ENCODE measurements around the gene RBM4. TPM values are rescaled to one million over a fixed set of nuclear protein-coding genes. Genes with fewer than 3 reads are reported as not detected.

The RBM4 gene
- total RNA-seq, 1 experiment from 2014 or later: 94.4 TPM

- TF ChIP-seq CEBPB (IDR thresholded peaks at IDR 0.05; ENCODE audit: low read depth) (no peak), CBX3 (IDR thresholded peaks at IDR 0.05; ENCODE audit: low read depth) (no peak), YY1 (IDR thresholded peaks at IDR 0.05; ENCODE audit: extremely low read depth, insufficient replicate concordance, low read depth, low read length) (no peak), EZH2 (IDR thresholded peaks at IDR 0.05) (no peak), SIN3A (IDR thresholded peaks at IDR 0.05; ENCODE audit: low read depth) (no peak)
Measured at GRCh38 chr11:66691311-66691980, 52.9 kb downstream of the RBM4 start (continued).

GRCh38 chr11:66692446-66692845 is 53.9 kb downstream of the RBM4 start:
- ChIA-PET RAD21 (ENCODE audit: low non-redundant PET in 1 of 2, low total read pairs in 2 of 2, uncharacterized antibody in 2 of 2, unreplicated experiment in 2 of 2) (interaction anchor here in 1 of 2 experiments (0.5 kb wide), 1 partner anchor 81 kb away, joined by 3 read pairs; no protein-coding TSS in a partner anchor), POLR2A (no interaction called here), CTCF (interaction anchor here (0.8 to 1.5 kb wide), 2 partner anchors 142 to 285 kb away, joined by 3 to 6 read pairs; no protein-coding TSS in a partner anchor)
- intact Hi-C loops (cut with micrococcal nuclease): no loop called here
- no peaks in the 10 kb centered on the region for H3K36me3 ChIP-seq (ENCODE audit: control insufficient read depth in 1 of 2, insufficient read depth in 2 of 2, low read length in 2 of 2)
- no peak overlapping the region for H3K4me3 ChIP-seq (replicated peaks in 1 of 2; ENCODE audit: low read depth in 1 of 2, low read length in 2 of 2)
- DNase-seq (ENCODE audit: low read depth, low spot score) (no peak), ATAC-seq (no peak)
- H3K4me1 ChIP-seq (ENCODE audit: control insufficient read depth in 1 of 2, insufficient read depth in 2 of 2, low read length in 2 of 2): peaks cover 2 to 5% of the 10 kb centered on the region in 2 experiments; a peak in 3 of 4 replicates
- no TSS peak for BruUV-seq (replicated peaks)
- no peak overlapping the region for H3K27ac ChIP-seq (ENCODE audit: low read depth, low read length)
- H3K9me2 ChIP-seq (ENCODE audit: insufficient read depth): no peaks in the 10 kb centered on the region
- H4K20me1 ChIP-seq (ENCODE audit: insufficient read depth): no peaks in the 10 kb centered on the region
- H3K79me2 ChIP-seq (ENCODE audit: insufficient read depth, low read length): no peaks in the 10 kb centered on the region
- H3K27me3 ChIP-seq (ENCODE audit: insufficient read depth, low read length): no peaks in the 10 kb centered on the region
- H3K9ac ChIP-seq (ENCODE audit: low read length): no peak overlapping the region
- no peak overlapping the region for H2AFZ ChIP-seq (ENCODE audit: low read depth, low read length, poor library complexity, severe bottlenecking)
- no peak overlapping the region for H3K4me2 ChIP-seq (ENCODE audit: low read length)
- H3K9me3 ChIP-seq (ENCODE audit: control insufficient read depth in 1 of 2, insufficient read depth in 1 of 2, low read depth in 1 of 2, low read length in 2 of 2): no peaks in the 10 kb centered on the region
- TF ChIP-seq ZBTB33 (IDR thresholded peaks at IDR 0.05; ENCODE audit: extremely low read depth, insufficient replicate concordance, low read length): no peak
- no peak for TF ChIP-seq REST (IDR thresholded peaks at IDR 0.05; ENCODE audit: low read depth)
- TF ChIP-seq FOSL1 (IDR thresholded peaks at IDR 0.05; ENCODE audit: low read depth): no peak
- no peak for TF ChIP-seq JUND (IDR thresholded peaks at IDR 0.05)
- no peak for TF ChIP-seq POLR2AphosphoS5 (IDR thresholded peaks at IDR 0.05; ENCODE audit: low read depth, low read length)
- no peak for TF ChIP-seq ELF1 (IDR thresholded peaks at IDR 0.05; ENCODE audit: borderline replicate concordance, low read depth)
- no peak for TF ChIP-seq MAX (IDR thresholded peaks at IDR 0.05)
- no peak for TF ChIP-seq RAD21 (IDR thresholded peaks at IDR 0.05; ENCODE audit: low read depth)
- no peak for TF ChIP-seq ZNF274 (IDR thresholded peaks at IDR 0.05; ENCODE audit: low read depth, low read length)
- no peak for TF ChIP-seq POLR2A (IDR thresholded peaks at IDR 0.05; ENCODE audit: borderline replicate concordance, extremely low read depth, insufficient read depth, insufficient read length)
- TF ChIP-seq EGR1 (IDR thresholded peaks at IDR 0.05; ENCODE audit: low read depth): no peak
- TF ChIP-seq EZH2phosphoT487 (IDR thresholded peaks at IDR 0.05; ENCODE audit: borderline replicate concordance): no peak
- no peak for TF ChIP-seq SRF (IDR thresholded peaks at IDR 0.05; ENCODE audit: low read depth)
- no peak for TF ChIP-seq TCF7L2 (IDR thresholded peaks at IDR 0.05; ENCODE audit: borderline replicate concordance, extremely low read depth, insufficient read depth, insufficient read length)
- TF ChIP-seq YY1 (IDR thresholded peaks at IDR 0.05; ENCODE audit: extremely low read depth, insufficient replicate concordance, low read depth, low read length): no peak
